Cardiac muscle cell (in vitro differentiated cells and primary cell): ENCODE measurements around the gene EFCAB9. TPM values are rescaled to one million over a fixed set of nuclear protein-coding genes. Genes with fewer than 3 reads are reported as not detected.

Experiments
- DNase-seq, 2 donors: peaks; one replicate each; pipeline versions ENCODE4 v3.0.0 to v3.0.0-alpha.2; 2010 to 2017; ENCODE audit warnings: low read depth in 1 of 2, low spot score in 1 of 2
- H3K27ac ChIP-seq: fragments of 200-600 bp; sonication (generic); 2 replicates; pipeline ENCODE4 v1.5.1; 2016
- H3K27me3 ChIP-seq: fragments of 200-600 bp; sonication (generic); 2 replicates; pipeline ENCODE4 v1.6.0; 2016; ENCODE audit warnings: control low read depth
- H3K36me3 ChIP-seq: fragments of 200-600 bp; sonication (generic); 2 replicates; pipeline ENCODE4 v1.5.1; 2016; ENCODE audit warnings: control low read depth
- H3K4me1 ChIP-seq: fragments of 200-600 bp; sonication (generic); 2 replicates; pipeline ENCODE4 v1.8.1; 2017; ENCODE audit warnings: low read depth, mild to moderate bottlenecking, mixed run types
- H3K4me3 ChIP-seq: fragments of 200-600 bp; sonication (generic); 2 replicates; pipeline ENCODE4 v1.5.1; 2016; ENCODE audit warnings: mild to moderate bottlenecking
- H3K9me3 ChIP-seq: fragments of 200-600 bp; sonication (generic); 2 replicates; pipeline ENCODE4 v1.5.1; 2017; ENCODE audit warnings: low read depth, mild to moderate bottlenecking, control low read depth
- CTCF ChIP-seq: IDR thresholded peaks from 2 replicates; pipeline ENCODE4 v1.5.1; 2012; ENCODE audit warnings: low read depth, mild to moderate bottlenecking, low read length
- polyA plus RNA-seq: library from polyadenylated mRNA; unstranded; fragments of >200 nt; fragmentation: Nextera tagmentation; extraction: Ambion mirVana; gene quantifications from 2 replicates; pipeline ENCODE4 v1.2.1, GENCODE V29; 2016
- total RNA-seq: library from RNA; depleted of rRNA; stranded (reverse); fragments of >200 nt; gene quantifications from 2 replicates; pipeline ENCODE4 v1.2.3, GENCODE V29; 2016

Gene EFCAB9
- total and polyA plus RNA-seq, 2 experiments from 2014 or later = not detected

GRCh38 chr5:172248637-172249036, 54.7 kb downstream of the EFCAB9 start:
- peaks cover 2% of the 10 kb centered on the region for H3K36me3 ChIP-seq

GRCh38 chr5:172251419-172251818, 57.4 kb downstream of the EFCAB9 start:
- no peak for DNase-seq
- Histone ChIP-seq H3K4me3 (no peak overlapping the region), H3K9me3 (no peaks in the 10 kb centered on the region), H3K36me3 (peaks cover 9% of the 10 kb centered on the region), H3K4me1 (peaks cover 4% of the 10 kb centered on the region), H3K27ac (no peak overlapping the region), H3K27me3 (no peaks in the 10 kb centered on the region)
- no peak for TF ChIP-seq CTCF

More at GRCh38 chr5:172248637-172249036, 54.7 kb downstream of the EFCAB9 start:
- Histone ChIP-seq H3K4me1 (peaks cover 4% of the 10 kb centered on the region), H3K27me3 (no peaks in the 10 kb centered on the region), H3K9me3 (no peaks in the 10 kb centered on the region), H3K4me3 (no peak overlapping the region), H3K27ac (no peak overlapping the region)
- DNase-seq = peak in 1 of 2 donors; percentile 11
- TF ChIP-seq CTCF = no peak

GRCh38 chr5:172252501-172252900, 58.5 kb downstream of the EFCAB9 start:
- no peaks in the 10 kb centered on the region for H3K27me3 ChIP-seq
- no peak for DNase-seq
- TF ChIP-seq CTCF = no peak
- no peaks in the 10 kb centered on the region for H3K9me3 ChIP-seq
- H3K4me3 ChIP-seq = no peak overlapping the region
- H3K27ac ChIP-seq = no peak overlapping the region
- H3K36me3 ChIP-seq = peaks cover 9% of the 10 kb centered on the region
- peaks cover 4% of the 10 kb centered on the region for H3K4me1 ChIP-seq

Other genes starting within 250 kb of the EFCAB9 start
- 78.9 and 98.0 TPM in 2 replicates for gene FBXW11, start 187.5 kb upstream of the EFCAB9 start, total RNA-seq
- gene FBXW11, start 187.5 kb upstream of the EFCAB9 start, polyA plus RNA-seq = 59.0 and 82.3 TPM in 2 replicates
- gene STK10, start 5.9 kb upstream of the EFCAB9 start, total RNA-seq = 7.6 and 16.4 TPM in 2 replicates
- 8.3 and 10.8 TPM in 2 replicates for gene STK10, start 5.9 kb upstream of the EFCAB9 start, polyA plus RNA-seq
- gene UBTD2, start 89.6 kb downstream of the EFCAB9 start, total RNA-seq = 23.9 and 29.8 TPM in 2 replicates
- 26.2 and 28.4 TPM in 2 replicates for gene UBTD2, start 89.6 kb downstream of the EFCAB9 start, polyA plus RNA-seq